Measurements from ENCODE around the gene SIAH1.

DNA sequence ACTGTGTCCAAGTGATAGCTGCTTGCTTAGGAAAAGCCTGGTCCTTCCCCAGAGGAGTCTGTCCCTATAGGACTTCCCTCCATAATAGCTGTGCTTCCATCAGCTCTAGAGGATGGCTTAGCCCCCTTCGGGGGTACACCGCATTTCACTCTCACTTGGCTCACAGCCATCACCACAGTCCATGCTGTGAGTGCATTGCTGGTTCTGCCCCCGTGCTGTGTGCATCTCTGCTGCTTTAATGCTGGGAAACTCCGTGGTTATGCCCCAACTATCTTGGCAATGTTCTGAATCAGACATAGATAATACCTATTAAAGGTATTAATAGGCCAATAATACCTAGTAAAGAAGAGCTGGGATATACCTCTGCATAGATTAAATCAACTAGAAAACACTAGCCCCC lies 58.3 kb downstream of the SIAH1 start:
- TF ChIP-seq, protein P1, sequence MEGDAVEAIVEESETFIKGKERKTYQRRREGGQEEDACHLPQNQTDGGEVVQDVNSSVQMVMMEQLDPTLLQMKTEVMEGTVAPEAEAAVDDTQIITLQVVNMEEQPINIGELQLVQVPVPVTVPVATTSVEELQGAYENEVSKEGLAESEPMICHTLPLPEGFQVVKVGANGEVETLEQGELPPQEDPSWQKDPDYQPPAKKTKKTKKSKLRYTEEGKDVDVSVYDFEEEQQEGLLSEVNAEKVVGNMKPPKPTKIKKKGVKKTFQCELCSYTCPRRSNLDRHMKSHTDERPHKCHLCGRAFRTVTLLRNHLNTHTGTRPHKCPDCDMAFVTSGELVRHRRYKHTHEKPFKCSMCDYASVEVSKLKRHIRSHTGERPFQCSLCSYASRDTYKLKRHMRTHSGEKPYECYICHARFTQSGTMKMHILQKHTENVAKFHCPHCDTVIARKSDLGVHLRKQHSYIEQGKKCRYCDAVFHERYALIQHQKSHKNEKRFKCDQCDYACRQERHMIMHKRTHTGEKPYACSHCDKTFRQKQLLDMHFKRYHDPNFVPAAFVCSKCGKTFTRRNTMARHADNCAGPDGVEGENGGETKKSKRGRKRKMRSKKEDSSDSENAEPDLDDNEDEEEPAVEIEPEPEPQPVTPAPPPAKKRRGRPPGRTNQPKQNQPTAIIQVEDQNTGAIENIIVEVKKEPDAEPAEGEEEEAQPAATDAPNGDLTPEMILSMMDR (IDR thresholded peaks at IDR 0.05; ENCODE audit: insufficient read depth, low read depth, low read length), result no peak
- TF ChIP-seq EZH2 (IDR thresholded peaks at IDR 0.05; ENCODE audit: insufficient read depth, low read length), result no peak
